Activated CD8-positive, alpha-beta memory T cell treated with anti-CD3 and anti-CD28 coated beads, Interleukin-2, amount 10 ng/mL, durations not matched to agents 7 days and 5 days (primary cell): ENCODE data around the gene SLC22A23. TPM values are rescaled to one million over a fixed set of nuclear protein-coding genes. Genes with fewer than 3 reads are reported as not detected.
"Not testable (repeated sequence)": the region's sequence is repeated elsewhere in the genome, so short reads cannot be mapped to it uniquely, and the experiment has no call there.

Experiments used
- ATAC-seq: fragments of 150-1000 bp; cut with Tn5 transposase; one replicate; pipeline ENCODE4 v1.10.0; 2021; ENCODE audit warnings: moderate library complexity
- CTCF ChIA-PET: fragments of 350-600 bp; sonication (Branson Sonifier 250); formaldehyde crosslinking; loops from one replicate; lab custom pipeline; 2021; ENCODE audit warnings: antibody characterized with exemption; lab: Charles Lee
- DNase-seq: peaks from one replicate; pipeline ENCODE4 v3.0.0-alpha.2; 2020
- H3K27ac Mint-ChIP-seq: one replicate; pipeline ENCODE4 v1.8.0; 2021; ENCODE audit warnings: mild to moderate bottlenecking, mixed read lengths
- H3K27me3 Mint-ChIP-seq: one replicate; pipeline ENCODE4 v1.8.0; 2021; ENCODE audit warnings: mixed read lengths
- H3K36me3 Mint-ChIP-seq: one replicate; pipeline ENCODE4 v1.8.0; 2021; ENCODE audit warnings: mild to moderate bottlenecking, mixed read lengths
- H3K4me1 Mint-ChIP-seq: one replicate; pipeline ENCODE4 v1.8.0; 2021; ENCODE audit warnings: mixed read lengths
- H3K4me3 Mint-ChIP-seq: one replicate; pipeline ENCODE4 v1.8.0; 2021; ENCODE audit warnings: mild to moderate bottlenecking, moderate library complexity, mixed read lengths
- H3K9me3 Mint-ChIP-seq: one replicate; pipeline ENCODE4 v1.8.0; 2022; ENCODE audit warnings: low read depth, mixed read lengths
- total RNA-seq, 2 experiments: library from RNA; stranded (reverse); gene quantifications; one replicate each; pipeline ENCODE4 v1.2.3, GENCODE V29; 2021

SLC22A23 gene
- total RNA-seq, 2 experiments from 2014 or later = 0.07 to 0.20 TPM

DNA sequence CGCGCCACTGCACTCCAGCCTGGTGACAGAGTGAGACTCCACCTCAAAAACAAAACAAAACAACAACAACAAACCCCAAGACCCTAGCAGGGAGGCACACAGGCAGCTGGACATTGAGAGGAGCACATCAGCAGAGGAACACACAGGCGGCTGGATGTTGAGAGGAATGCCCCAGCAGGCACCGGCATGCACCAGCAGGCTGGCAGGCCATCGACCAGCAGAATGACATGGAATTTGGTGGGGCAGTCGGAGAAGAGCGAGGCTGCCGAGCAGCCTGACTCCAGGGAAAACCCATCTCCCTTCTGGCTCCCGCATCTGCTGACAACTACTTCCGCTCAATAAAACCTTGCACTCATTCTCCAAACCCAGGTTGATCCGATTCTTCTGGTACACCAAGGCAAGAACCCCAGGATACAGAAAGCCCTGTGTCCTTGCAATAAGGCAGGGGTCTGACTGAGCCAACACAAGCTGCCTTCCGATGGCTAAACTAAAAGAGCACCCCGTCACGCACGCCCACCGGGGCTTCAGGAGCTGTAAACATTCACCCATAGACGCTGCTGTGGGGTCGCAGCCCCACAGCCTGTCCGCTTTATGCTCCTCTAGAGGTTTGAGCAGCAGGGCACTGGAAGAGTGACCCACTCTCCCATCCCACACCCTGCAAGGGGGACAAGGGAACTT, 60.2 kb downstream of the SLC22A23 start:
- no peak overlapping the region for H3K4me3 Mint-ChIP-seq
- H3K27ac Mint-ChIP-seq = no peak overlapping the region
- H3K36me3 Mint-ChIP-seq = no peaks in the 10 kb centered on the region
- H3K27me3 Mint-ChIP-seq = no peaks in the 10 kb centered on the region
- no peak for DNase-seq
- CTCF ChIA-PET = no interaction called here
- ATAC-seq = no peak
- no peaks in the 10 kb centered on the region for H3K4me1 Mint-ChIP-seq
- H3K9me3 Mint-ChIP-seq = no peaks in the 10 kb centered on the region

DNA sequence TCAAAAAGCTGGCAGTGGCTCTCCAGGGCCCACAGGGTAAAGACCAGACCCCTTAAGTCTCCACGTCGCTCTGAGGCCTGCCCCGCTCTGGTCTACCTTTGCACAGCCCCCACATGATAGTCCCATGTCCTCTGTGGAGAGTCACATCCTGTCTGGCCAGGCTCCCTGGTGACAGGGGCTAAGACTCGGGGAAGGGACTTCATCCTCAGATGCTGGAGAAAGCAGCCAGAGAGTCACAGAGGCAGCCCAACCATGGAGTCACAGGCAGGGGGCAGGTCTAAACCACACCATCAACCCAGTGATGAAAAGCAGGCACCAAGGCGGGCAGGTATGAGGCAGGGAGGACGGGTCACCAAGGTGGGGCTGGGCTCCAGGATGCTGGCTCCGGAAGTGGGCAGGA, 62.2 kb downstream of the SLC22A23 start:
- Mint-ChIP-seq H3K27ac (no peak overlapping the region), H3K9me3 (no peaks in the 10 kb centered on the region), H3K36me3 (no peaks in the 10 kb centered on the region), H3K4me1 (no peaks in the 10 kb centered on the region), H3K4me3 (no peak overlapping the region), H3K27me3 (no peaks in the 10 kb centered on the region)
- DNase-seq = no peak
- CTCF ChIA-PET = no interaction called here
- no peak for ATAC-seq

DNA sequence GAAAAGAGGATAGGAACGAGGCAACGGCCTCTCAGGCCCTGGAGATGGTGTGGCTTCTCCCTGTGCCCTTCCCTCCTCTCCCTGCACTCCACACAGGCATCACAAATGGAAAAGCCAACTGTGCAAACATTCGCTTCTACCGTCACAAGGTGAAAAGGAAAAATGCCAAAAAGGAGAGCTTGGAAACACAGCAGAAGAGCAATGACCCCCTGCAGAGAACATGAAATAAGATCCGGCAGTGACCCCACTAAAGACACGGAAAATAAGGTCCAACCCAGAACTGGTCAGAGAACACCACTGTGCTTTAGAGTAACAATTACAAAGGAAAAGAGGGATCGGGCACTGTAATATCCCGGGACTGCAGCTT, 63.0 kb downstream of the SLC22A23 start:
- no peaks in the 10 kb centered on the region for H3K9me3 Mint-ChIP-seq
- H3K4me3 Mint-ChIP-seq = no peak overlapping the region
- H3K27me3 Mint-ChIP-seq = no peaks in the 10 kb centered on the region
- CTCF ChIA-PET = interaction anchor here (0.5 kb wide), 1 partner anchor 44 kb away, joined by 3 read pairs; no protein-coding TSS in a partner anchor
- H3K27ac Mint-ChIP-seq = no peak overlapping the region
- no peaks in the 10 kb centered on the region for H3K4me1 Mint-ChIP-seq
- no peaks in the 10 kb centered on the region for H3K36me3 Mint-ChIP-seq
- no peak for ATAC-seq
- DNase-seq = no peak

DNA sequence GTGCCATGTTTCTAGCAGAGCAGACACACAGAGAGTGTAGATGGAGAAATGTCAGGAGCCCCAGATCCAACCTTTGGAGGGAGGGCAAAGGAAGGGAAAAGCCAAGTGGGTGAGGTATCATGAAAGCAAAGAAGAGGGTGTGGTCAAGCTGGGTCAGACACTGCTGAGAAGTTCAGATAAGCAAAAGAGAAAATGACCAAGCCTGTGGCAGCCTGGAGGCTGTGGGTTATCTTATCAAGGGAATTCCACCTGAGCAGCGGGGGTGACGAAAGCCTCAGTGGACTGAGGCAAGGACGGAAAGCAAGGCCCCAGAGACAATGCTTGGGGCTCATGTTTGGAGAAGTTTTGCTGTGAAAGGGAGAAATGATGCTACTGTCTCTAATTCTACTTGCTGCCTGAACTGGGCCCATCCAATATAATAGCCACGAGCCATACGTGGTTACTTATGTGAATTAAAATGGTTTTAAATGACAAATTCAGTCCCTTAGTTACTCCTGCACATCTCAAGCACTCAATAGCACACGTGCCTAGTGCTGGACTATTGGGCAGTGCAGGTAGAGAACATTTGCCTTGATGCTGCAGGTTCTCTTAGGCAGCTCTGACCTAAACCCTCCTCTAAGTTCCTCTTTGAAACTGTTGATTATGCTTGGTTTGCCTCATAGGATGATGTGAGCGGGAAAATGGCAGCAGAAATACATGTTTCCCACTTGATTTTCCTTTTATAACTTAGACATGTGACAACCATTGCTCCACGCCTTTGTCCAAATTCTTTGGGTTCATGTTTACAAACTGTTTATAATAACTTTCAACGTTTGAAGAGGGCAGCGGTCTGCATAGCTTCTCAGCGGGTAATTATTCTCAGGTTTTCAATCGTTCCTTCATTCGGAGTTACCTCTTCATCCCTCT, 63.7 kb downstream of the SLC22A23 start:
- DNase-seq (no peak), ATAC-seq (no peak)
- H3K36me3 Mint-ChIP-seq = no peaks in the 10 kb centered on the region
- H3K27me3 Mint-ChIP-seq = no peaks in the 10 kb centered on the region
- CTCF ChIA-PET = interaction anchor here (0.5 kb wide), 1 partner anchor 45 kb away, joined by 3 read pairs; no protein-coding TSS in a partner anchor
- no peak overlapping the region for H3K4me3 Mint-ChIP-seq
- H3K9me3 Mint-ChIP-seq = no peaks in the 10 kb centered on the region
- H3K27ac Mint-ChIP-seq = no peak overlapping the region
- no peaks in the 10 kb centered on the region for H3K4me1 Mint-ChIP-seq

DNA sequence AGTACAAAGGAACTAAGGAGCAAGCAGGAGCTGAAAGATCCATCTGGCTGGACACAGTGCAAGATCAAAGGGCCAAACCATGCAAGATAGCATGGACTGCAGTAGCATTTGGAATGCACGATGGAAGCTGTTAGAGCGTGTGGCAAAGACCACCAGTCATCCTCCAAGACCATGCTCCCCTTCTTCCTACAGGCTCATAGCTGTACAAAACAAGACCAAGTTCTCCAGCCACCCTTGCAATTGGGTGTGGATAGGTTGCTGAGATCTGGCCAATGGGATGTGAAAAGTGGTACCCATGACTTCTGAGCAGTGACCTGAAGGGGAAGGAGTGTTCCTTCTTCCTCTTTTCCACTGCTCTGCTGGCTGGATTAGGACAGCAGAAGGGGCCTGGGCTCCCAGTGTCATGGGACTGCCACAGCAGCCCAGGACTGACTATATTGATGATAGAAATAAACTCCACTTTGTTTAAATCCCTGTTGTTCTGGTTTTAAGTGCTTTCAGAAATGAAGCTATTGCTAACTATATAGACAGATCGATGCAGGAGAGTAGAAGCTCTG, 64.9 kb downstream of the SLC22A23 start:
- DNase-seq (no peak), ATAC-seq (no peak)
- CTCF ChIA-PET = no interaction called here
- Mint-ChIP-seq H3K9me3 (no peaks in the 10 kb centered on the region), H3K27ac (no peak overlapping the region), H3K4me3 (no peak overlapping the region), H3K27me3 (no peaks in the 10 kb centered on the region), H3K36me3 (no peaks in the 10 kb centered on the region), H3K4me1 (no peaks in the 10 kb centered on the region)

DNA sequence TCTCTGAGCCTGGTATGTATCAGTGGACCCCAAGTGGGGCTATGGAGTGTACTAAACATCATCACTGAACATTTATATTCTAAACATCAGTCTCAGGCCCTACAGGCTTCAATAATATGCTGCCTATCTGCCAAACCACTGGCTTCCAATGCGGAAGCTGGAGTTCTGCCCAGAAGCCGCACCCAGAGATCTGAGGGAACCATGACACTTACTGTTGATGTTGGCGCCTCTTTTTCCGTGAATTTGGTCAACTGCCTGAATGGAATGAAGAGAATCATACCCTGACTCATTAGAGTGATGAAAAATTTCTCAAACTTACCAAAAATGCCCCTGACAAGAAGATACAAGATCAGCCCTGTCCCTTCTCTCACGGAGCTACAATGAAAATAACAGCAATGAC, 66.2 kb downstream of the SLC22A23 start:
- Mint-ChIP-seq H3K27ac (no peak overlapping the region), H3K27me3 (no peaks in the 10 kb centered on the region), H3K9me3 (no peaks in the 10 kb centered on the region), H3K4me1 (no peaks in the 10 kb centered on the region), H3K4me3 (no peak overlapping the region), H3K36me3 (no peaks in the 10 kb centered on the region)
- ATAC-seq (no peak), DNase-seq (no peak)
- CTCF ChIA-PET = no interaction called here

DNA sequence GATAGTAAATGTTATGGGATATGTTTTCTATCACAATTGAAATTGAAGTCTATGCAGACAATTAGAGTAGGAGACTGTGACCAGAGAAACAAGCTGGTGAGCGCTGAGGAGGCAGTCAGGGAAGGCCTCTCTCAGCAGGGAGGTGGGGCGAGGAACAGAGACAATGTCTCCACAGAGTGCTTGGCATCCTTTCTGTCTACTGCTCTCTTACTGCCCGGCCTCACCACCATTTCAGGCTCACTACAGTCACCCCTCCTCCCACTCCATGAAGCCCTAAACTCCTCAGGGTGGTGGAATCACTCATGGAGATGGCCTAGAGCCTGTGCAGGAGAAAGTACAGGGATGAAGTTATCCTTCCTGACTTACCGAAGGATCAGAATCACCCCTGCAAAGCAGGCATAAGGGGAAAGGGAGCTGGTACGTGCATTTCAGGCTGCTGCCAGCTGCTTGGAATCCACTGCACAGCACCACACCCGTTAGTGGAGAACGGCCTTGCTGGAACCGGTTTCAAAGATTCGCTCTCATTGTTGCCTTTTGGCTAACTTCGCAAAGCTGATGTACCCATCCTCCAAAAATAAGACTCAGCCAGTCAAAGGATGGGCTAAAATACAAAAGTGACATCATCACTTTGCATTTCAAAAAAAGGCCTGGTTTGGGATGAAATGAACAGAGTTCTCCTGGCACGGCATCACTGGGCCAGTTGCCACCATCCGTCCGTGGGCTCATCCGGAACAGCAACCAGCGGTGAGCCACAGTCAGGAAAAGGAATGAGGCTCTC, 67.3 kb downstream of the SLC22A23 start:
- DNase-seq = no peak
- Mint-ChIP-seq H3K4me1 (no peaks in the 10 kb centered on the region), H3K9me3 (no peaks in the 10 kb centered on the region), H3K27ac (no peak overlapping the region), H3K4me3 (no peak overlapping the region), H3K27me3 (no peaks in the 10 kb centered on the region), H3K36me3 (no peaks in the 10 kb centered on the region)
- CTCF ChIA-PET = no interaction called here
- no peak for ATAC-seq

DNA sequence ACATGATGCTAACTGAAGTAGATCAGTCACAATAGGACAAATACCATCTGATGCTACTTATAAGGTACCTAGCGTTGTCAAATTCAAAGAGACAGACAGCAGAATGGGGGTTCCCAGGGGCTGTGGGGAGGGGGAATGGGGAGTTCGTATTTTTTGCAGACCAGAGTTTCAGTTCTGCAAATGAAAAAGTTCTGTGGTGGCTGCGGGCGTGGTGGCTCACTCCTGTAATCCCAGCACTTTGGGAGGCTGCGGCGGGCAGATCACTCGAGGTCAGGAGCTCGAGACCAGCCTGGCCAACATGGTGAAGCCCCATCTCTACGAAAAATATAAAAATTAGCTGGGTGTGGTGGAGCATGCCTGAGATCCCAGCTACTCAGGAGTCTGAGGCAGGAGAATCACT, 68.1 kb downstream of the SLC22A23 start:
- CTCF ChIA-PET = no interaction called here
- DNase-seq = no peak
- Mint-ChIP-seq H3K4me1 (no peaks in the 10 kb centered on the region), H3K36me3 (no peaks in the 10 kb centered on the region), H3K27ac (no peak overlapping the region), H3K9me3 (no peaks in the 10 kb centered on the region), H3K27me3 (no peaks in the 10 kb centered on the region), H3K4me3 (no peak overlapping the region)
- ATAC-seq = no peak

DNA sequence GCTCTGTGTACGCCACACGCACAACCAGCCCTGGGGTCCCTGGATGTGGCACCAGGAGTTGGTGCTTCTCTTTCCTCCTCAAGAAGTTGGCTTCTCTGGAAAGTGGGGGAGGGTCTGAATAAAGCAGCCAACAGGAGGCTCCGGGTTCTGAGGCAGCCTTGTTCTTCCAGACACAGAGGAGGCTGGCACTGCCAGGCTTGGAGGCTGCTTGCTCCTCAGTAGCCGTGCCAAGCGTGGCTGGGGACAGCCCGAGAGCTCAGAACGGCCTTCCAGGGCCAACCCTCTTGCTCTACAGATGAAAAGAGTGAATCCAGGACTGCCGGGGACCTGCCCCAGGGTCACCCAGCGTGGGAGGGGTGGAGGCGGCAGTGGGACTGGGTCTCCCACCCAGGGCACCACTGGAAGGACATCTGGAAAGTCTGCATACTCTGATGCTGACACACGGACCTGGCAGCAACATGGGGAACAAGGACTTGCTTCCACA, 70.4 kb downstream of the SLC22A23 start:
- CTCF ChIA-PET = no interaction called here
- Mint-ChIP-seq H3K9me3 (no peaks in the 10 kb centered on the region), H3K27ac (no peak overlapping the region), H3K4me3 (no peak overlapping the region), H3K36me3 (no peaks in the 10 kb centered on the region), H3K4me1 (no peaks in the 10 kb centered on the region), H3K27me3 (no peaks in the 10 kb centered on the region)
- no peak for ATAC-seq
- no peak for DNase-seq

DNA sequence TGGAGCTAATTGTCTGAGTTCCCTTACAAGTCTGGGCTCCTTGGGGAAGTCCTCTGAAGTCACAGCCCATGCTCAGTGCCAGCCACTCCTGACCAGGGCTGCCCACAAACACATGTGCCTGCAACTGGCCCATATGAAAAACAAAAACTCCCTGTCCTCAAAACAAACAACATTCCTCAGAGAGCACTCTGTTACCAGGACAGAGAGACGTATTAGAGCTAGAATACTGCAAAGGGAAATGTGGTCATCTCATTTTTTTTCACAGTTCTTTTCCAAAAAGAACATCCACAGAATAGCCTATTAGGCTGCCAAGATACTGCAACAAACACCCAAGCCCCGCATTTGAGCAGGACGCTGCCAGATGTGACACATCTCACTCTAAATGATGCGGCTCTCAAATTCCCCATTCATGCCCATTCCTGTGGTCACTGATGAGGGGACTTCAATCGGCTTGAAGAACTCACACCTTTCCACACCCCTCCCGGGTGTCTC, 71.1 kb downstream of the SLC22A23 start:
- CTCF ChIA-PET = no interaction called here
- no peaks in the 10 kb centered on the region for H3K9me3 Mint-ChIP-seq
- H3K36me3 Mint-ChIP-seq = no peaks in the 10 kb centered on the region
- H3K27me3 Mint-ChIP-seq = no peaks in the 10 kb centered on the region
- no peak overlapping the region for H3K4me3 Mint-ChIP-seq
- no peak for DNase-seq
- no peak overlapping the region for H3K27ac Mint-ChIP-seq
- H3K4me1 Mint-ChIP-seq = no peaks in the 10 kb centered on the region
- ATAC-seq = no peak

DNA sequence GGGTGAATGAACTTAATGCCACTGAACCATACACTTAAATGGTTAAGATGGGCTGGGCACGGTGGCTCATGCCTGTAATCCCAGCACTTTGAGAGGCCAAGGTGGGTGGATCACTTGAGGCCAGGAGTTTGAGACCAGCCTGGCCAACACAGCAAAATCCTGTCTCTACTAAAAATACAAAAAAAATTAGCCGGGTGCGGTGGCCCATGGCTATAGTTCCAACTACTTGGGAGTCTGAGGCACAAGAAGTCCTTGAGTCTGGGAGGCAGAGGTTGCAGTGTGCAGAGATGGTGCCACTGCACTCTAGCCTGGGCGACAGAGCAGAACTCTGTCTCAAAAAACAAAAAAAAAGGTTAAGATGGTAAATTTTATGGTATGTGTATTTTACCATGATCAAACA, 71.7 kb downstream of the SLC22A23 start:
- H3K36me3 Mint-ChIP-seq, DNase-seq, H3K27me3 Mint-ChIP-seq, ATAC-seq, H3K27ac Mint-ChIP-seq, H3K4me1 Mint-ChIP-seq, H3K4me3 Mint-ChIP-seq, H3K9me3 Mint-ChIP-seq, CTCF ChIA-PET: not testable (repeated sequence)

DNA sequence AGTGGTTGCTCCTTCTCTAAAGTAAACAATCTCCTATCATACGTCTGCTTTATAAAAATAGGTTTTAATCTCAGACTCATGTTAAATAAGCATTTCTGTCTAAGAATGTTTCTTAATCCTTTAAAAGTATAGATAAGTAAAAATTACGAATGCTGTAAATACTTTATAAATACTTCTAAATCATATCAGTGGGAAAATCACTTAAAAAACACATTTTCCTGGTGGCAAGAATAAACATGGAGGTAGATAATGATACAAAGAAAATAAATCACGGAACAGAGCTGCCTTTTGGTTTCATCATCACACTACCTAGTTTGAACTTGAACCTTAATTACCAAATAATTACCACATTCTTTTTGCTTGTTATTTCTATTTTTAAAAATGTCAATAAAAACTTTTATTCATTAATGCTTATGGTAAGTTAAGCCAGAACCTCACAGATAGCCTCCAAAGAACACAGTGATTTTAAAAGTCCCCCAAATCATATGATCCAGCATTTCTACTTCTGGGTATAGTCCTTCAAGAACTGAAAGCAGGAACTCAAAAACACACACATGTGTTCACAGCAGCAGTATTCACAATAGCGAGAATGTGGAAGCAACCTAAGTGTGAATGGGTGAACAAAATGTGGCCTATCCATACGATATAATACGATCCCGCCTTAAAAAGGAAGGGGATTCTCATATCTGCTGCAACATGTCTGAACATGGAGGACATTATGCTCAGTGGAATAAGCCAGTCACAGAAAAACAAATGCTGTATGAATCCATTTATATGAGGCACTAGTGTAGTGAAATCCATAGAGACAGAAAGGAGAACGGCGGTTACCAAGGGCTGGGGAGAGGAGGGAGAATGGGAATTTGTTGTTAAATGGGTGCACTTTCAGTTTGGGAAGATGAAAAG, 72.4 kb downstream of the SLC22A23 start:
- Mint-ChIP-seq H3K36me3 (no peaks in the 10 kb centered on the region), H3K27me3 (peaks cover 3% of the 10 kb centered on the region), H3K27ac (no peak overlapping the region), H3K4me1 (no peaks in the 10 kb centered on the region), H3K4me3 (no peak overlapping the region), H3K9me3 (no peaks in the 10 kb centered on the region)
- CTCF ChIA-PET = no interaction called here
- DNase-seq (no peak), ATAC-seq (no peak)
